Measurements from ENCODE around the gene H19.

GRCh38 chr11:1946812-1947484 lies 50.7 kb downstream of the H19 start, which contains the start of gene MRPL23:
- no peak for TF ChIP-seq POLR2AphosphoS5 (IDR thresholded peaks at IDR 0.05; ENCODE audit: low read depth, low read length)
- no peak for TF ChIP-seq POLR2A (IDR thresholded peaks at IDR 0.05; ENCODE audit: low read depth, low read length)

Data from GM12892 (cell line).